Right lobe of liver (tissue), 6 donors: ENCODE measurements around the gene IL12A. TPM values are rescaled to one million over a fixed set of nuclear protein-coding genes. Genes with fewer than 3 reads are reported as not detected.

Source experiments
- ATAC-seq, 4 donors: fragments of 200-7000 bp; cut with Tn5 transposase; one replicate each; pipeline ENCODE4 v1.9.1; 2020; ENCODE audit warnings: mild to moderate bottlenecking in 4 of 4, moderate library complexity in 4 of 4
- DNase-seq, 3 donors: peaks; one replicate each; pipeline ENCODE4 v3.0.0-alpha.2; 2020
- H3K27ac ChIP-seq, 3 donors: fragments of 200-600 bp; one replicate each; pipeline ENCODE4 v1.8.0; 2022
- H3K27me3 ChIP-seq, 2 donors: fragments of 200-600 bp; one replicate each; pipeline ENCODE4 v1.8.0; 2022
- H3K36me3 ChIP-seq, 4 donors: fragments of 200-600 bp; sonication (generic) in 1 of 4; one replicate each; pipeline versions ENCODE4 v1.5.1 to v1.8.0; 2017 to 2022; ENCODE audit warnings: control low read depth in 1 of 4
- H3K4me1 ChIP-seq, 4 donors: fragments of 200-600 bp; sonication (generic) in 1 of 4; one replicate each; pipeline versions ENCODE4 v1.5.1 to v1.8.0; 2017 to 2022; ENCODE audit warnings: control low read depth in 1 of 4
- H3K4me3 ChIP-seq, 3 donors: fragments of 200-600 bp; one replicate each; pipeline ENCODE4 v1.8.0; 2022
- H3K9me3 ChIP-seq, 4 donors: fragments of 200-600 bp; sonication (generic) in 1 of 4; one replicate each; pipeline versions ENCODE4 v1.5.1 to v1.8.0; 2017 to 2022; ENCODE audit warnings: control low read depth in 1 of 4
- CTCF ChIP-seq, 4 donors: fragments of 200-600 bp in 3 of 4; fragments of 450-650 bp in 1 of 4; IDR thresholded peaks; one replicate each; pipeline versions ENCODE4 v1.5.1 to v1.8.0; 2016 to 2022; ENCODE audit warnings: antibody characterized with exemption in 4 of 4, mild to moderate bottlenecking in 2 of 4
- POLR2A ChIP-seq: fragments of 450-650 bp; IDR thresholded peaks from one replicate; pipeline ENCODE4 v1.6.1; 2017; ENCODE audit warnings: antibody characterized with exemption, mild to moderate bottlenecking
- WGBS: methylation state at CpG from one replicate; pipeline ENCODE4 v1.1.6; 2018; ENCODE audit warnings: low coverage, low lambda C conversion rate; ENCODE audit not compliant: insufficient coverage; ENCODE audit errors: missing lambda C conversion rate; 5-methylcytosine and 5-hydroxymethylcytosine counted together
- intact Hi-C, 2 donors: fragments of 100-400 bp; cut with DNase I; formaldehyde crosslinking; loops; one replicate each; pipeline versions ENCODE4 v1.11.2 to v1.14.1; 2022
- long read RNA-seq: library from polyadenylated mRNA; unstranded; transcript quantifications from one replicate; pipeline ENCODE4 v2.0.0, GENCODE V29; 2019
- total RNA-seq, 6 experiments: library from RNA; depleted of rRNA in 2 of 6; stranded (reverse); fragments of >200 nt in 2 of 6; fragmentation: NEBNext Ultra II Directional in 3 of 6; extraction: Animal tissue kit (Norgen Biotek cat#: 25700) in 3 of 6; gene quantifications; one replicate each; pipeline versions ENCODE4 v1.1.0 to v1.2.4, GENCODE V29; 2016 to 2023
- donor health status: DM: no; HTN: yes; CAD: no.
- donor health status: DM: no; HTN: no; CAD: no.
- donor health status: DM: no; HTN: no; CAD: no.
- donor health status: DM: no; HTN: yes; CAD: no.
- donor health status: DM: no; HTN: yes; CAD: no.

The IL12A gene
- total RNA-seq = under 1 TPM in 1 of 6 experiments, not detected in 5; 0.55 TPM
- long read RNA-seq = 0 reads

GRCh38 chr3:159988617-159989271 lies at the start of gene IL12A:
Gene IL12A, plus strand, starts transcription at chr3:159988835.
- DNase-seq (peak; percentile 80 to 87 (median 85)), ATAC-seq (peak; percentile 94 to 98 (median 96))
- Histone ChIP-seq H3K4me1 (peaks cover 0 to 10% (median 0%) of the 10 kb centered on the region in 4 donors), H3K9me3 (no peaks in the 10 kb centered on the region), H3K27ac (no peak within 1 kb of the TSS), H3K4me3 (peak within 1 kb of the TSS; percentile 66 to 69 (median 68)), H3K27me3 (no peaks in the 10 kb centered on the region), H3K36me3 (no peaks in the 10 kb centered on the region)
- intact Hi-C loops = no loop called here
- WGBS = 0% methylated on average over 4 of the region's 54 CpGs
- TF ChIP-seq POLR2A = no peak
- peak; percentile 85 to 98 (median 94) for TF ChIP-seq CTCF (IDR thresholded peaks at IDR 0.05)

- ATAC-seq (peak in 1 of 4 donors; percentile 51), DNase-seq (no peak)
- no peaks in the 10 kb centered on the region for H3K36me3 ChIP-seq
- H3K27ac ChIP-seq = no peak overlapping the region
- H3K4me3 ChIP-seq = no peak overlapping the region
- intact Hi-C loops = no loop called here
- WGBS = 37% methylated on average over 6 of the region's 6 CpGs
- no peaks in the 10 kb centered on the region for H3K27me3 ChIP-seq
- TF ChIP-seq POLR2A = no peak
- TF ChIP-seq CTCF (IDR thresholded peaks at IDR 0.05) = no peak
- H3K4me1 ChIP-seq = no peaks in the 10 kb centered on the region
- no peaks in the 10 kb centered on the region for H3K9me3 ChIP-seq
These were observed 47.3 kb upstream of the IL12A start for GRCh38 chr3:159941038-159942000.

GRCh38 chr3:159944781-159945180 lies 43.9 kb upstream of the IL12A start:
- no peaks in the 10 kb centered on the region for H3K4me1 ChIP-seq
- no peaks in the 10 kb centered on the region for H3K36me3 ChIP-seq
- DNase-seq (no peak), ATAC-seq (no peak)
- no peaks in the 10 kb centered on the region for H3K27me3 ChIP-seq
- intact Hi-C loops = no loop called here
- no peak overlapping the region for H3K4me3 ChIP-seq
- WGBS = 75% methylated on average over 1 of the region's 1 CpG
- H3K9me3 ChIP-seq = no peaks in the 10 kb centered on the region
- no peak overlapping the region for H3K27ac ChIP-seq
- TF ChIP-seq CTCF (IDR thresholded peaks at IDR 0.05) (no peak), POLR2A (no peak)

GRCh38 chr3:159945930-159946329 lies 42.7 kb upstream of the IL12A start:
- Histone ChIP-seq H3K9me3 (no peaks in the 10 kb centered on the region), H3K36me3 (no peaks in the 10 kb centered on the region), H3K4me3 (no peak overlapping the region), H3K27ac (no peak overlapping the region), H3K27me3 (no peaks in the 10 kb centered on the region), H3K4me1 (no peaks in the 10 kb centered on the region)
- 71% methylated on average over 1 of the region's 2 CpGs for whole genome bisulfite sequencing
- no peak for DNase-seq
- intact Hi-C loops = no loop called here
- ATAC-seq = no peak
- TF ChIP-seq CTCF (IDR thresholded peaks at IDR 0.05) = no peak
- no peak for TF ChIP-seq POLR2A
